IMR-90 (cell line): ENCODE measurements around the gene CRYBA4. TPM values are rescaled to one million over a fixed set of nuclear protein-coding genes. Genes with fewer than 3 reads are reported as not detected.

Source experiments
- ATAC-seq: fragments of 200-7000 bp; cut with Tn5 transposase; 2 replicates; pipeline ENCODE4 v1.9.1; 2020; ENCODE audit warnings: low read depth, mild to moderate bottlenecking, moderate library complexity
- BruUV-seq: library from RNA; stranded (reverse); fragments of 400-500 nt; replicated peaks from 2 replicates; lab custom pipeline; 2021; lab: Mats Ljungman, UMichigan
- CTCF ChIA-PET: fragments of 300-600 bp; formaldehyde crosslinking; extraction: SDS; loops from one replicate; lab custom pipeline; 2021; ENCODE audit warnings: antibody characterized with exemption; lab: Yijun Ruan, JAX
- POLR2A ChIA-PET: fragments of 300-600 bp; sonication (Branson Sonifier 250); formaldehyde crosslinking; loops from one replicate; lab custom pipeline; 2022; ENCODE audit warnings: antibody characterized with exemption; ENCODE audit not compliant: unreplicated experiment; lab: Charles Lee
- DNase-seq: peaks from one replicate; pipeline ENCODE4 v3.0.0; 2013
- H2AFZ ChIP-seq: replicated peaks from 2 replicates; pipeline ENCODE3; 2013; ENCODE audit warnings: low read length, mild to moderate bottlenecking; ENCODE audit not compliant: poor library complexity
- H2AK5ac ChIP-seq: 2 replicates; pipeline ENCODE4 v1.6.1; 2013; ENCODE audit warnings: low read depth, low read length, inconsistent platforms
- H2AK9ac ChIP-seq: replicated peaks from 2 replicates; pipeline ENCODE3; 2013; ENCODE audit warnings: mild to moderate bottlenecking, low read depth, low read length, moderate library complexity; ENCODE audit not compliant: poor library complexity
- H2BK120ac ChIP-seq: 2 replicates; pipeline ENCODE4 v1.6.1; 2013; ENCODE audit warnings: low read depth, low read length, inconsistent platforms
- H2BK15ac ChIP-seq: 3 replicates; pipeline ENCODE4 v1.6.1; 2013; ENCODE audit warnings: low read depth, low read length, inconsistent platforms
- H2BK20ac ChIP-seq: 2 replicates; pipeline ENCODE4 v1.6.1; 2013; ENCODE audit warnings: low read depth, mild to moderate bottlenecking, inconsistent platforms, low read length, moderate library complexity
- H2BK5ac ChIP-seq: 2 replicates; pipeline ENCODE4 v1.6.1; 2013; ENCODE audit warnings: mild to moderate bottlenecking, low read depth, low read length, inconsistent platforms; ENCODE audit not compliant: poor library complexity, severe bottlenecking
- H3K14ac ChIP-seq: replicated peaks from 2 replicates; pipeline ENCODE4 v1.6.1; 2013; ENCODE audit warnings: low read depth, low read length, inconsistent platforms
- H3K18ac ChIP-seq: 2 replicates; pipeline ENCODE4 v1.6.1; 2013; ENCODE audit warnings: low read depth, low read length, control low read depth
- H3K23ac ChIP-seq: 2 replicates; pipeline ENCODE4 v1.6.1; 2013; ENCODE audit warnings: low read depth, low read length, inconsistent platforms
- H3K27ac ChIP-seq: 2 replicates; pipeline ENCODE4 v1.5.1; 2013; ENCODE audit warnings: mild to moderate bottlenecking, control low read depth, low read length; ENCODE audit not compliant: insufficient read depth
- H3K27me3 ChIP-seq: 2 replicates; pipeline ENCODE4 v1.6.1; 2013; ENCODE audit warnings: low read length; ENCODE audit not compliant: control insufficient read depth, insufficient read depth
- H3K36me3 ChIP-seq: 2 replicates; pipeline ENCODE4 v1.6.1; 2013; ENCODE audit warnings: low read length, mixed read lengths; ENCODE audit not compliant: control insufficient read depth, insufficient read depth
- H3K4ac ChIP-seq: 2 replicates; pipeline ENCODE4 v1.6.1; 2013; ENCODE audit warnings: low read depth, low read length, inconsistent platforms
- H3K4me1 ChIP-seq: 2 replicates; pipeline ENCODE4 v1.6.1; 2013; ENCODE audit warnings: low read length, mixed read lengths; ENCODE audit not compliant: control insufficient read depth, insufficient read depth
- H3K4me2 ChIP-seq: 2 replicates; pipeline ENCODE4 v1.6.1; 2013; ENCODE audit warnings: low read depth, mild to moderate bottlenecking, control low read depth, low read length, moderate library complexity
- H3K4me3 ChIP-seq: 2 replicates; pipeline ENCODE4 v1.5.1; 2013; ENCODE audit warnings: low read depth, mild to moderate bottlenecking, control low read depth, low read length, moderate library complexity; ENCODE audit not compliant: insufficient read depth
- H3K56ac ChIP-seq: 2 replicates; pipeline ENCODE4 v1.6.1; 2013; ENCODE audit warnings: low read length, inconsistent platforms; ENCODE audit not compliant: insufficient read depth; ENCODE audit errors: extremely low read depth
- H3K79me1 ChIP-seq, 2 experiments: 2 replicates each; pipeline ENCODE4 v1.6.1; 2013; ENCODE audit warnings: low read length in 2 of 2, inconsistent platforms in 1 of 2, low read depth in 1 of 2
- H3K9ac ChIP-seq: 2 replicates; pipeline ENCODE4 v1.6.1; 2013; ENCODE audit warnings: low read depth, low read length, control low read depth
- H3K9me1 ChIP-seq: 2 replicates; pipeline ENCODE4 v1.6.1; 2013; ENCODE audit warnings: low read length, inconsistent platforms; ENCODE audit not compliant: insufficient read depth
- H3K9me3 ChIP-seq: 2 replicates; pipeline ENCODE4 v1.6.1; 2013; ENCODE audit warnings: low read length; ENCODE audit not compliant: control insufficient read depth, insufficient read depth
- H4K20me1 ChIP-seq: 2 replicates; pipeline ENCODE4 v1.6.1; 2013; ENCODE audit warnings: low read length, inconsistent platforms; ENCODE audit not compliant: insufficient read depth
- H4K5ac ChIP-seq: 2 replicates; pipeline ENCODE4 v1.6.1; 2013; ENCODE audit warnings: mild to moderate bottlenecking, low read depth, low read length, control low read depth
- H4K8ac ChIP-seq, 2 experiments: 2 replicates each; pipeline ENCODE4 v1.6.1; 2013; ENCODE audit warnings: low read depth in 2 of 2, low read length in 2 of 2, control low read depth in 1 of 2, inconsistent platforms in 1 of 2
- H4K91ac ChIP-seq: 2 replicates; pipeline ENCODE4 v1.6.1; 2013; ENCODE audit warnings: low read depth, low read length, inconsistent platforms; ENCODE audit not compliant: insufficient read depth
- CEBPB ChIP-seq: IDR thresholded peaks from 2 replicates; pipeline ENCODE4 v1.6.1; 2012; ENCODE audit warnings: low read depth, low read length, improper control_type of control experiment
- CHD1 ChIP-seq: IDR thresholded peaks from 2 replicates; pipeline ENCODE4 v1.6.1; 2012; ENCODE audit warnings: low read depth, low read length, improper control_type of control experiment
- MXI1 ChIP-seq: IDR thresholded peaks from 2 replicates; pipeline ENCODE4 v1.6.1; 2012; ENCODE audit warnings: low read depth, mild to moderate bottlenecking, low read length, moderate library complexity, borderline replicate concordance
- NFE2L2 ChIP-seq: fragments of 150-350 bp; IDR thresholded peaks from 2 replicates; pipeline ENCODE4 v1.6.1; 2016; ENCODE audit warnings: low read depth, mild to moderate bottlenecking, low read length
- RAD21 ChIP-seq: IDR thresholded peaks from 2 replicates; pipeline ENCODE4 v1.6.1; 2012; ENCODE audit warnings: low read length, improper control_type of control experiment
- WGBS, 2 experiments: methylation state at CpG; one replicate each; pipeline versions ENCODE4 v1.1.5 to v1.1.7; 2013; ENCODE audit warnings: missing lambda C conversion rate in 2 of 2; ENCODE audit not compliant: insufficient read length in 1 of 2; ENCODE audit errors: extremely low coverage in 2 of 2; 5-methylcytosine and 5-hydroxymethylcytosine counted together
- dilution Hi-C: fragments of 300-500 bp; cut with HindIII; formaldehyde crosslinking; loops from one replicate; pipeline ENCODE4 v1.14.3; 2018; ENCODE audit warnings: low sequenced_read_pairs; ENCODE audit not compliant: unreplicated experiment
- in situ Hi-C: fragments of 300-500 bp; cut with MboI; formaldehyde crosslinking; loops from 3 replicates; pipeline ENCODE4 v1.14.3; 2019; ENCODE audit warnings: low sequenced_read_pairs, inconsistent platforms, mixed read lengths
- intact Hi-C: fragments of 100-400 bp; cut with micrococcal nuclease; formaldehyde crosslinking; loops from 2 replicates; pipeline ENCODE4 v1.10.0; 2022
- polyA plus RNA-seq, 3 experiments: library from polyadenylated mRNA; depleted of rRNA; stranded (reverse); fragments of >200 nt; gene quantifications; 2 replicates each; pipeline ENCODE4 v1.2.3, GENCODE V29; 2012; ENCODE audit warnings: low replicate concordance in 1 of 3
- total RNA-seq: library from RNA; depleted of rRNA; stranded (reverse); fragments of >200 nt; gene quantifications from 2 replicates; pipeline ENCODE4 v1.2.3, GENCODE V29; 2012
- TF ChIP-seq, protein P1 (sequence below): fragments of 150-350 bp; IDR thresholded peaks from 2 replicates; pipeline ENCODE4 v1.6.1; 2017; ENCODE audit warnings: mild to moderate bottlenecking, antibody characterized with exemption, low read length, low read depth
- TF ChIP-seq, protein P2 (sequence below): conservative IDR thresholded peaks from 2 replicates; pipeline ENCODE4 v1.5.1; 2012; ENCODE audit warnings: mild to moderate bottlenecking, low read depth, low read length, improper control_type of control experiment

The CRYBA4 gene
- total and polyA plus RNA-seq, 2 of the 4 experiments (the other 2 are of a cell fraction) = not detected

DNA sequence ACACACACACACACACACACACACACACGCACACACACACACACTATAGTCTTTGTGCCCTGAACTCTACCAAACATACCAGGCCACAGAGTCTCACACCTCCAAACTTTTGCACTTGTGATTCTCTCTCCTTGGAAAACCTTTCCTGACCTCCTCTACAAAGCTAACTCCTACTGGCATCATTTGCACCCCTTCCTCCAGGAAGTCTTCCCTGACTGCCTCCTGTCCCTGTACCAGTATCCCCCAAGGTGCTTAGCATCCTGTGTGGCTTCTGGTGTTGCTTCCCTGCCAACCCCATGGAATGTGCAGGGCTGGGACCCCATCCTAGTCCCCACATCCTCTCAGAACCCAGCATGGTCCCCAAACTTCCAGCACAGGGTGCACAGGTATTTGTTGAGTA is 40.7 kb upstream of the CRYBA4 start:
- dilution Hi-C loops = no loop called here

More for the DNA sequence above, 40.7 kb upstream of the CRYBA4 start:
- DNase-seq (no peak), ATAC-seq (no peak)
- no peak overlapping the region for H3K4me2 ChIP-seq
- no peak overlapping the region for H3K4ac ChIP-seq
- H3K18ac ChIP-seq = no peak overlapping the region
- peaks cover 10% of the 10 kb centered on the region for H3K4me1 ChIP-seq
- intact Hi-C loops (no loop called here), in situ Hi-C loops (no loop called here)
- H4K91ac ChIP-seq = no peak overlapping the region
- no peak overlapping the region for H3K27ac ChIP-seq
- H2AK9ac ChIP-seq = no peak overlapping the region
- no peak overlapping the region for H2BK20ac ChIP-seq
- BruUV-seq = no TSS peak
- H4K8ac ChIP-seq = no peak overlapping the region
- no peak overlapping the region for H3K4me3 ChIP-seq
- WGBS, 2 experiments = 30% methylated on average over 1 of the region's 1 CpG; no CpG with 5 or more reads in 1 of the 2 experiments
- peaks cover 43% of the 10 kb centered on the region; the same call in 1 of the 2 replicates for H4K20me1 ChIP-seq
- TF ChIP-seq CHD1 (no peak), CEBPB (no peak), NFE2L2 (no peak), MXI1 (no peak), RAD21 (no peak)
- TF ChIP-seq, protein P1, sequence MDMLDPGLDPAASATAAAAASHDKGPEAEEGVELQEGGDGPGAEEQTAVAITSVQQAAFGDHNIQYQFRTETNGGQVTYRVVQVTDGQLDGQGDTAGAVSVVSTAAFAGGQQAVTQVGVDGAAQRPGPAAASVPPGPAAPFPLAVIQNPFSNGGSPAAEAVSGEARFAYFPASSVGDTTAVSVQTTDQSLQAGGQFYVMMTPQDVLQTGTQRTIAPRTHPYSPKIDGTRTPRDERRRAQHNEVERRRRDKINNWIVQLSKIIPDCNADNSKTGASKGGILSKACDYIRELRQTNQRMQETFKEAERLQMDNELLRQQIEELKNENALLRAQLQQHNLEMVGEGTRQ = no peak
- TF ChIP-seq, protein P2, sequence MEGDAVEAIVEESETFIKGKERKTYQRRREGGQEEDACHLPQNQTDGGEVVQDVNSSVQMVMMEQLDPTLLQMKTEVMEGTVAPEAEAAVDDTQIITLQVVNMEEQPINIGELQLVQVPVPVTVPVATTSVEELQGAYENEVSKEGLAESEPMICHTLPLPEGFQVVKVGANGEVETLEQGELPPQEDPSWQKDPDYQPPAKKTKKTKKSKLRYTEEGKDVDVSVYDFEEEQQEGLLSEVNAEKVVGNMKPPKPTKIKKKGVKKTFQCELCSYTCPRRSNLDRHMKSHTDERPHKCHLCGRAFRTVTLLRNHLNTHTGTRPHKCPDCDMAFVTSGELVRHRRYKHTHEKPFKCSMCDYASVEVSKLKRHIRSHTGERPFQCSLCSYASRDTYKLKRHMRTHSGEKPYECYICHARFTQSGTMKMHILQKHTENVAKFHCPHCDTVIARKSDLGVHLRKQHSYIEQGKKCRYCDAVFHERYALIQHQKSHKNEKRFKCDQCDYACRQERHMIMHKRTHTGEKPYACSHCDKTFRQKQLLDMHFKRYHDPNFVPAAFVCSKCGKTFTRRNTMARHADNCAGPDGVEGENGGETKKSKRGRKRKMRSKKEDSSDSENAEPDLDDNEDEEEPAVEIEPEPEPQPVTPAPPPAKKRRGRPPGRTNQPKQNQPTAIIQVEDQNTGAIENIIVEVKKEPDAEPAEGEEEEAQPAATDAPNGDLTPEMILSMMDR = no peak
- no peak overlapping the region for H4K5ac ChIP-seq
- peaks cover 28% of the 10 kb centered on the region for H3K9me1 ChIP-seq
- no peak overlapping the region for H3K23ac ChIP-seq
- H3K9me3 ChIP-seq = no peaks in the 10 kb centered on the region
- H2BK15ac ChIP-seq = no peak overlapping the region
- no peak overlapping the region for H3K56ac ChIP-seq
- no peak overlapping the region; the same call in 1 of the 2 replicates for H2BK120ac ChIP-seq
- H3K9ac ChIP-seq = no peak overlapping the region
- H3K14ac ChIP-seq = 0 out of 2 replicates have a peak overlapping the region, but pooled peaks have one; percentile 21
- no peaks in the 10 kb centered on the region for H3K27me3 ChIP-seq
- no peak overlapping the region for H2BK5ac ChIP-seq
- CTCF ChIA-PET = interaction anchor here (0.6 kb wide), 1 partner anchor 54 kb away, joined by 3 read pairs; no protein-coding TSS in a partner anchor
- 0 out of 2 replicates have a peak overlapping the region, but pooled peaks have one; percentile 62 for H2AK5ac ChIP-seq
- peaks cover 31 to 86% of the 10 kb centered on the region in 2 experiments for H3K79me1 ChIP-seq
- POLR2A ChIA-PET = no interaction called here
- H3K36me3 ChIP-seq = no peaks in the 10 kb centered on the region; the same call in 1 of the 2 replicates
- H2AFZ ChIP-seq = no peak overlapping the region
